NCI-H524 treated with DMSO at 0.1 percent for 48 hours (cell line): ENCODE results near the gene ZNF70.

Experiments used
- DNase-seq: peaks from one replicate; lab custom pipeline; 2025; lab: John Stamatoyannopoulos, UW

The ZNF70 gene

DNA sequence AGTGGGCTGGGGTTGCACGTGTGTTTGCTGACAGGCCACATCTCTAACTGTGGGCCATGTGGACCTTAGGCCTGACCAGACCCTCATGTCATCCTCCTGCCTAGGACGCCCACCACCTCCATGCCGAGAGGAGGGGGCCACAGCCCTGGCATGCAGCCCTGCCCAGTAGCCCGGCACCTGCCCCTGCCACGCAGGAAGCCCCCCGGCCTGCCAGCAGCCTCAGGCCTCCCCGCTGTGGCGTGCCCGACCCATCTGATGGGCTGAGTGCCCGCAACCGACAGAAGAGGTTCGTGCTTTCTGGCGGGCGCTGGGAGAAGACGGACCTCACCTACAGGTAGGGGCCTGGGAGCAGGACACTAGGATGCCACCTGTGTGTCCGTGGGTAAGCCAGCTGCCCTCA is 28.2 kb upstream of the ZNF70 start:
- no peak for DNase-seq

DNA sequence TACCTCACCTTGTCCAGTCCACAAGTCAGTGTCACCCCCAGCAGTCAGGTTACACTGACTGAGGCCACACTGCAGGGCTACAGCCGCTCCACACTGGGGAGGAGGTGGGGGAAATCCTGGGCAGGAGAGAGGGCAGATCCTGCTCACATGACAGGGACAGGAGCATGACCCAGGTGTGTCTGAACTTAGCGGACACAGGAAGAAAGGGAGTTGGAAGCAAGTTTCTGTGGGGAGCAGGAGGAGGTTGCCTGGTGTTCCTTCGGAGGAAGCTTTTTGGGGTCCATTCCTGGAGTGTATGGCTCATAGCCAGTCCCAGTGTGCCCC is 27.6 kb upstream of the ZNF70 start:
- no peak for DNase-seq

DNA sequence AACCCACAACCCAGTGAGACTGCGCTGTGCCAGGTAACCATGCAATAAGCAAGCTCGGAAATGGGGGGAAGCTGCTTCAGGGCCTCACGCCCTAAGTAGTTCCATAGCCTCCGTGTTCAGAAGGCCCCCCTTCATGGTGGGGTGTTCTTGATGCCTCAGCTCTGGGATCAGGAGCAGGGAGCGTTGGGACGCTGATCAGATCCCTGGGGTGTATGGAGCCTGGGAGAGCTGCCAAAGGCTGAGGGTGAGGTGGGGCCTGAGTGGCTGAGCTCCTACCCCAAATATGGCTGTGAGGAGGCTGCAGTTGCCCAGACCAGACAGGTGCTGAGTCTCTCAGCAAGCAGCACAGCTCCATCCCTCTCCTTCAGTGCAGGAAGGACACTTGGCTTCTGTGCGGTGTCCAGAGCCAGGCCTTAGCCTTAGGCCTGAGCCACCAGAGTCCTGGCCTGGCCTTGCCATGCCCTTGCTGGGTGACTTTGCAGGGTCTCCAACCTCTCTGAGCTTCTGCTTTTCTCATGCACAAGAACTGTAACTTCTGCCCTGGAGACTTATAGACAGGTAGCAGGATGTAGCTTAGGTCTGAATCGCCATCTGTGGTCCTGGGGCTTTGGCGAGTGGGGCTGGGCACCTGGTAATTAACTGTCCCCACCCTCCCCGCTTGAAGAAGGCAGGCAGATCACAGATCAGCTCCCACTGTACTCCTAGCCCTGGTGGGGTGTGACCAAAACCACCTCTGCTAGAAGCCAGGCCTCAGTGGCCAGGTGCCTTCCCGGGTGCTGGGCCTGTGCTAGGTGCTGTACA is 27.1 kb upstream of the ZNF70 start:
- no peak for DNase-seq

DNA sequence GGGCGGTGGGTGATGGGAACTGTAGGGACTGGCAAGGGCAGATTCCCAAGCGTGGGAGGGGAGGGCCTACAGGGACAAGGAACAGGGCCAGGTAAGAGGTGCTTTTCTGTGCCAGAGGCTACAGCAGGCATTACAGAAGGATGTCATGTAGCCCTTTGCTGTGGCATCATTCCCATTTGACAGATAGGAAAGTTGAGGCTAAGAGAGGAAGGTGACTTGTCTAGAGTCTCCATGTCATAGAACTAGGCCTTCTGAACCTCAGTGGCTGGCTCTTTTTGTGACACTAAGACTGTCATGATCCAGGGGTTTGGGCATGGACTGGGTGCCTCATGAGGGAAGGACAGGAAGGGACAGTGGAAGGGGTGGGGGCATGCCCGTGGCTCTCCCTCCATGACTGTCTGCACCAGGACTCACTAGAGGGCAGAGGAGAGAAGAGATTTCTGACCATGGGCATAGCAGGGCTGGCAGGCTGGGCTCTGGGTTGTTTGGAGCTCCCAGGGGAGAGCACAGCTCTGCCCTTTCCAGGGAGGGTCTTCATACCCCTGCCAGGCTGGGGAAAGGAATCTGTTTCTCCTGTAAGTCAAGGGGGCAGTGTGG is 25.0 kb upstream of the ZNF70 start:
- DNase-seq, result no peak

DNA sequence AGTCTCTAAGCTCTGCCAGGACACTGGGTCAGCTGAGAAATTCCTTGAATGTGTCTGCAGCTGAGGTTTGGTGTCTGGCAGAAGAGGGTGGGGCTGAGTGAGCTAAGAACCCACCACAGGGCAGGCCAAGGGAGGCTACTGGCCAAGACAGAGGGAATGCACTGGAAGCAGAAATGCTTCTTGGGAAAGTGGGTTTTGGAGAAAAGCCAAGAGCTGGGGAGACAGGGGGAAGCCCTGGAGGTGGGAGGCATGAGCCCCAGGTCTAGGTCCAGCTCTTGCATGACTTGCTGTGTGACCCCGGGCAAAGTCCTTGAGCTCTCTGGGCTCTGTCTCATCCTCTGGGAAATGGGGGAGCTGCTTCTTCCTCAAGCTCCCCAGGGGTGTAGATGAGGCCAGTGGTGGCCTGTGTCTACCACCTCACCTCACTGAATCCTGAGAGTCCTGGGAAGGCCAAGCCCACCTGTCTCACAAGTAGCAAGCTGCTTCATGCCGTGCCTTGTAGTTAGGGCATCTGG is 24.1 kb upstream of the ZNF70 start:
- no peak for DNase-seq

DNA sequence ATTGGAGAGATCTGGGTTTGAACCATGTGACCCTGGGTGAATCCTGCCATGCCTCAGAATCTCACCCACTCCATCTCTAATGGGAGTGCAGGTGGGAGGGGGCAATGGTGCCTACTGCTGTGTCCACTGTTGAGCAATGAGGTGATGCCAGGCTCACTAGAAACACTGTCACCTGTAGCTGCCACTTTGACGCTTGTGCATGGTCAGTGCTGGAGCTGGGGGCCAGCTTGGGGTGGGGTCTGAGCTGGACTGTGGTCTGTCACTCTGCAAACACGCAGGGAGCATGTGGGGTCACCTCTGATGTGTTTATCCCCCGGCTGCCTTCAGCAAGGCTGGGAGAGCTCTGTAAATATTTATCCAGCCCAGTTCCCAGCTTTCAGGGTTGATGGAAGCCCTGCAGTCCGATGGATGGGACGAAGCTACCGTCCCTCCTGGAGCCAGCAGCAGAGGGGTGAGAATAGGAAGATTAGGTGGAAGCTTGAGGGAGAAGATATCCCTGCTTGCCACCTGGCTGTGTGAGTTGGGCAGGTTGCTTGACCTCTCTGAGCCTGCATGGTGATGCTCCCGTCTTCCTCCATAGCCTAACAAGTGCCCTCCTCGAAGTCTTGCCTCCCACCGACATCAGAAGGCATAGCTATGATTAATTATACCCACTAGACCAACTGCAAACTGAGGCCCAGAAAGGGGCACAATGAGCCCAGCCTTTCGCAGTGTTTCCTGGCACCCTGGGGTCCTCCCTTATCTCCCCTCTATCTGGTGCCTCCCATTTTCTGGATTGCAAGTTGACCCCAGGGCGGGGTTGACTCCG is 23.4 kb upstream of the ZNF70 start:
- DNase-seq, result no peak

DNA sequence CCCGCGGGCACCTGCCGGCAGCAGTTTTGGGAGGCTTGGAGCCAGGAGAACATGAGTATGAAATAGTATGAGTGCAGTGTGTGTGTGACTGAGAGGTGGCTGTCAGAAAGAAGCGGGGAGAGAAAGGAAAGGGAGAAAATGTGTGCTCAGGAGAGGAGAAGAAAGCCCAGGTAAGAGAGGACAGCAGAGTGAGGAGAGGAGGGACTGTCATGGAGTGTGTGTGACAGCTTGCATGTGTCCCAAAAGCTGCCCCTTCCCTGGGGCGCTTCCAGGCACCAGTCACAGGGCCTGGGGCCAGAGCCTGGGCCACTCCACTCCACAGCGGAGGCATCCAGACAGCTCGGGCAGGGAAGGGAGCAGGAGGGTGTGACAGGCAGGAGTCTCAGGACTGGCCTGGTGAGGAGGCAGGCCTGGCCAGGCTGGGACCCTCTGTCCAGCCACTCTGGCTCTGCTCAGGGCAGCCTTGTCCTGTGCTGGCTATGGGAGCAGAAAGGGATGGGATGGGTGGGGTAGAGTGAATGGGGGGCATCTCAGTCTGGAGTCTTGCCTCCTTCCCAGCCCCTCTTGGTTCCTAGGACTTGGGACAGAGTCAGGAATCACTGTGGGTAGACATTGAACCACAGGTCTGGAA is 22.7 kb upstream of the ZNF70 start:
- DNase-seq, result no peak

DNA sequence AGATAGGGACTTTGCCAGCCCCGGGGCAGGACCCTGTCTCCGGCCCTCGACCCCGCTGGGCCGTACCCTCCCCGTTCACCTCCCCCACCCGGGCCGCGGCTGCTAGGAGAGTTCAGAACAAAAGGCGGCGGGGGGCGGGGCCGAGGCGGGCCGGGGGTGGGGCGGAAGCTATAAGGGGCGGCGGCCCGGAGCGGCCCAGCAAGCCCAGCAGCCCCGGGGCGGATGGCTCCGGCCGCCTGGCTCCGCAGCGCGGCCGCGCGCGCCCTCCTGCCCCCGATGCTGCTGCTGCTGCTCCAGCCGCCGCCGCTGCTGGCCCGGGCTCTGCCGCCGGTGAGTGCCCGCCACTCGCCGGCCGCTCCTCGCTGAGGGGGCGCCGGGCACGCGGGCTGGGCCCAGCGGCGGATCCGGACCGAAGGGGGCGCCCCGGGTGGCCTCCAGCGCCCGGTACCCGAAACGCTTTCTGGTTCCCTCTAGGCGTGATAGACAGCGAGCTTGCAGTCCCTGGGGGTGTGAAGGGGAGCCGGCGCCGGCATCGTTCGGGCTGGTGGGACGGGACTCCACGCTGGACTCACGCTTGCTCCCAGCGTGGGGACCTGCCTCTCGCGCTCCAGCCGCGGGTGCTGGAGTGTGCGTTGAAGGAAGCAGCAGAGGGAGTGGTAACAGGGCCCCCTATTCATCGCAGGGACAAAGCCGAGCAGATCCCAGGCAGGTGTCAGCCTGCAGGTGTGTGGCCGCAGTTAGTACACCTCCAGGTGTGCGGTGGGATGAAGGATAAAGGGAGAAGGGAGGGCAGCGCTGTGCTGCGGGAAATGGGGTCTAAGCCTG is 21.9 kb upstream of the ZNF70 start, which contains the start of gene MMP11:
Gene MMP11, plus strand, starts transcription at position 201 of the 825 bp plus-strand sequence. Its CDS starts 22 bp downstream, at position 223.
- no peak for DNase-seq

DNA sequence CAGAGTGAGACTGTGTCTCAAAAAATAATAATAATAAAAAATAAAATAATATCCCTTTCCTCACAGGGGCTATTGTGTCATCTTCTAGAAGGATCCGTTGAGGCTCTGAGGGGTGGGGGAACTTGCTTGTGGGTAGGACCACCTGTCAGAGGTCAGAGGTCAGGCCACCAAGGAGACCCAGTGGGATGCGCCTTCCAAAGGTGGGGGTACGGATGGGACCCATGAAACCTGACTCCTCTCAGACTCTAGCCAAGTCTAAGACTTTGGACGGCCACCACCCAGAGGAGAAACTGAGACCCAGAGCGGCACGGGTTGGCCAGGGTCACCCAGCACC is 21.4 kb upstream of the ZNF70 start:
- no peak for DNase-seq

DNA sequence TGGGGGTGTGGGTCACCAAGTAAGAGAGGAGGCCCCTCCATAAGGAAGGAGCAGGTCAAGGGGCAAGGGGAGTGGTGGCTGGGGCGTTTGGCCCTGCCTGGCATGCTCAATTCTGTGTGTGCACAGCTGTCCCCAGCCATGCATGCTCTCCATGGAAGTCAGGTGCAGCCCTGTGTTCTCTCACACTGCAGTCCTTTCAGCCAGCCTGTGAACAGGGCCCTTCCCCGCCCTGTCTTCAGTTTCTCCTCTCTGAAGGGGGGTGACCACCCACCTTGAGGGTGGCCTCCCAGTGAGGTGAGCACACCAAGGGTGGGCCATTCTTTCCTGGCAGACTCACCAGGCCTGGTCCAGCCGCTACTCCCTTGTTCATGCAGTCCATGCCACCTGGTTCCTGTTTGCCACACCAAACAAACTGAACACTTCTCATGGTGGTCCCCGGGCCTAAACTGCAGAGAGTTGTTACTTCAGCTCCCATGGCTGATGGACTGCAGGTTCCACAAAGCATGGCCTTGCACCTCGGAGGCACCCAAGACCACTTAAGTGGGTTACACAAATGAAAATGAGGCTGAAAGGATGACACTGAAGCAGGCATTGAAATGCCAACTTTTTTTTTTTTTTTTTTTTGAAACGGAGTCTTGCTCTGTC is 18.5 kb upstream of the ZNF70 start:
- DNase-seq, result no peak

DNA sequence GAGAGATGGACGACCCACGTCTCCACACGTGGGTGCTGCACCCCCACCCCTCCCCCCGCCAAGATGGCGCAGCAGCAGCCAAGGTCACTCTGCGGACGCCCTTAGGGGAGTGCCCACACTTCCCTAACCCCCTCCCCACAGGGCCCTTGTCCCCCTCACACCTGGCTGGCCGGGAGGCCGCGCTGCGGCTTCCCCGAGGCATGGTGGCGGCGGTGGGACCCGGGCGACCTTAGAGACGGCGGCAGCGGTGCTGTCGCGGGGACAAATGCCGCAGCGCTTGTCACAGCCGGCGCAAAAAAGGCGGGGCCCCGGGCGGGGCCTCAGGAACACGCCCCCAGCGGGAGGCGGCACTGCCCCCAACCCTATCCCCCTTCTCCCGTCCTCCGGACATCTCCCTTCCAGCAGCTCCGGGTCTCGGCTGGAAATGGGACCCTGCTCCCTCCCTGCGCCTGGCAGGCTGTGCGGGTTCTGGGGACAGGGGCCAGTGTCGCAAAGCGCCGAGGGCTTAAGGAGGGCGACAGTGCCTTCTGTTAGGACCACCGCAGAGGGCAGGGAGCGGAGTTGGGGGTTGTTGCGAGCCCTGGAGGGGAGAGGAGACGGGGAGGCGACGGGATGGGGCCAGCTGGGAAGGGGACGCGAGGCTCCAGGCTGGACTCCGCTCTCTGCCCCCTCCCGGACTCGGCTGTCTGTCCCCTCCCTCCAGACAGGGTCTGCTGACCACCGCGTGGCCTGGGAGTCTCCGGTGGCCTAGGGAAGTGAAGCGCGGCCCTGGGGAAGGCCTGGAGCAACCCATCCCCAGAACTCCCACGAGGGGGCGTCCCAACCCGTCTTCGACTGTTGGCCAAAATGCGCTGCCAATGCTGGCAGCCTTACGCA is 17.0 kb upstream of the ZNF70 start, which contains the start of gene CHCHD10:
Gene CHCHD10, minus strand, starts transcription at position 300 of the 876 bp plus-strand sequence. Its CDS starts 98 bp downstream, at position 202.
- peak; percentile 53 for DNase-seq

DNA sequence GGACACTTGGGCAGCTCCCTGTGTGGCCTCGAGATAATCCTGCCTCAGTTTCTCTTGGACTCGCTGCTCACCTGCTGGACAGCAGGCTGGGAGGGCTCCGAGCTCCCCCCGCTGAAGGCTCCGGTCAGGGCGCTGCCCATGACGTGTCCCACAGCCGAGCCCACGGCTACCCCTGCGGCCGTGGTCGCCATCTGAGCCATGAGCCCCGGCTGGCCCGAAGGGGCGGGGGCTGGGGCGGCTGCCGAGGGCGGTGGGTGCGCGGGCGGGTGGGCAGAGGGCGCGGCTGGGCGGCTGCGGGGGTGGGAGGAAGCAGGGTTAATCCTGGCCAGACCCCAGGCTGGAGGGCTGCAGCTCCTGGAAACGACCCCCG is 16.4 kb upstream of the ZNF70 start:
- no peak for DNase-seq

DNA sequence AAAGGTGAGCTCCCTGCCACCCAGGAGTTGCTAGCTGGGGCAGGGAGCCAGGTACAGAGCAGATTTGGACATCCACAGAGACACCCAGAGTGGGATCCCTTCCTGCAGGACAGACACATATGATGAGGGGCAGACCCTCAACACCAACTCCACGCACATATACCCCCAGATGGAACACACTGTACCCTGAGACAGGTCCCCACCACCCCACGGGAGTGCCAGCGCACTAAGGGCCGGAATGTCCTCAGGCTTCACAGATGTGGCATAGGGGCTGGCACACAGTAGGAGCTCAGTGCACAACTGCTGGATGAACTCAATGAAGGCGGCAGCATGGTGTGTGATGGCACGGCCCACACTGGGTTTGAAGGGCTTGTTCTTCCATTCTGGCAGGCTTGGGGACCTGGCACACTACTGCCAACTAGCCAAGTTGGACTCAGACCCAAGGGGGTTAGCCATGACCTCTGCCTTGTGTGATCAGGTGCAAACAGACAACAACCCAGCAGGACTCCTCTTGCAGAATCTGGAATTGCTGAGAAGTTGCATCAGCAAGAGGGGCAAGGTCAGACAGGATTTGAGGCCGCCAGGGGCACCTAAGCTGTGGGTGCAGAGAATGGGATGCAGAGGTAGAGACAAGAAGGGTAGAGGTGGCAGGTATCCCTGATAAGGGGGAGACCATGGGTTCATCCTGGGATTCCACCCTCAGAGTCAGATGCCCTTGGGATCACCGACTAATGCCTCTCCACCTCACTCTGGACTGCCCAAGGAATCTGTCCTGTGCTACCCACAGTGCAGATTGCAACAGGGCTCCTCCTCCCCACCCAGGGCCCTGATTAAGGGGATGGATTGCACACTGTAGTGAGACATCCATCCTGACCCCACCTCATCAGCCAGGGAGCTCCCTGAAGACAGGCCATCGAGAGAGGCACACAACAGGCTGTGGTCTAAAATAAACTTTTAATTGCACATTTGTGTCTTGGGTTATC is 14.3 kb upstream of the ZNF70 start:
- no peak for DNase-seq

DNA sequence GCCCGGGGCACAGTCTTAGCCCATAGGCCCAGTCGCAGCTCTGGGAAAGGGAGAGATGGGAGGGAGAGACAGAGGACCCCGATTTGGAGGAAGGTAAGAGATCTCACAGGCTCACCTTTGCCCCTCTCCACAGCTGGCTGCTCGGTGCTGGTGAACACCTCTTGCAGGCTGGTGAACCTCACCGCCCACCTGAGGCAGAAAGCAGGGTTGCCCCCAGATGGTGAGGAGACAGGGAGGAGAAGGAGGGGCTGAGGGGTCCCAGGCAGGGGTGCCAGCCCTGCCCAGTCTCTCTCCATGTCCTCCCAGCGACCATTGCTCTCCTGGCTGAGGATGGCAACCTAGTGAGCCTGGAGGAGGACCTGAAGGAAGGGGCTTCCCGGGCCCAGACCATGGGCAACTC is 13.0 kb upstream of the ZNF70 start:
- no peak for DNase-seq

DNA sequence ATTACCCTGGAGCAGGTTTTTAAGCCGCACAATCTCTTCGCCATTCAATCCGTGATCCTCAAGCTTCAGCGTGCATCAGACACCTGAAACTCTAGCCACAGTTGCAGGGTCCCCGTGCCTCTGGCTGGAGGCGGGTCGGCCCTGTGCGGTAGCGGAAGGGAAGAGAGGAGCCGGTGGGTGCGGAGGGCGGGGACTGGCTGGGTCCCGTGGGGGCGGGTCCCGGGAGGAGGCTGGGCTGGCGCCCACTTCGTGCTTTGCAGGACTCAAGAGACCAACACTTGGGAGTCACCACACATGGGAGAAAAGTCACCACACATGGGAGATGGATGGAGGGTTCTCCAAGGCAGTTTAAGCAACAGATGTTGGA is 12.7 kb upstream of the ZNF70 start:
- no peak for DNase-seq

DNA sequence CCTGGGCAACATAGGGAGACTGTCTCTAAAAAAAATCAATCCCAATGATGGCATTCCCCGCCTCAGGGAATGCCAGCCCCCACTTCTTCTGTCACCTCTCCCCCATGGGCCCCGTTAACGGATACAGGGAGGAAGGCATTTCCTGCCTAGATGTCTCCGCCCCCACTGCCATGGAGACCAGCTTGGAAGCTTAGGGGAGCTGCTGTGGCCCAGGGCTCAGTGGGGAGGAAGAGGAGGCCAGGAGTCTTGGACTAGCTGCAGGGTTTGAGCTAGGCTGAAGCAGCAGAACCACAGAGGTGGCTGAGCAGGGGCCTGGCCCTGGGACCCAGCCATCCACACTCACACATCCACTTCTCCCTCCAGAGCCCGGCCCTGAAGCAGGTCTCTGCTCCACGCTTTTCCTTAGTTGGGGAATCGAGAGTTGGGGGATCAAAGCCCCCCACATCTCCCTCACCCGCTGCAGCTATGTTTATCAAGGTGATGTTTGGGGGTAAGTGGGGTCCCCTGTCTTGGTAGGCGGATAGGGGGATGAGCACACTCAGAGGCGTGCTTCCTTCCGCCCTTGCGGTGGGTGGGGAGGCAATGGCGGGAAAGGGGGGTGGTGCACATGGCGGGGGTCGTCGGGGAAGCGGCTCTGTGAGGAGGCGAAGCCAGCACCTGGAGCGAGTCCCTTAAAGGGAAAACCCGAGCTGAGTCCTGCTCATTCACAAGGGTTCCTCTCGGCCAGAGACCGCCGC is 12.1 kb upstream of the ZNF70 start, which contains the start of gene C22orf15:
Gene C22orf15, plus strand, starts transcription at position 149 of the 737 bp plus-strand sequence. Its CDS starts 317 bp downstream, at position 466.
- no peak for DNase-seq

DNA sequence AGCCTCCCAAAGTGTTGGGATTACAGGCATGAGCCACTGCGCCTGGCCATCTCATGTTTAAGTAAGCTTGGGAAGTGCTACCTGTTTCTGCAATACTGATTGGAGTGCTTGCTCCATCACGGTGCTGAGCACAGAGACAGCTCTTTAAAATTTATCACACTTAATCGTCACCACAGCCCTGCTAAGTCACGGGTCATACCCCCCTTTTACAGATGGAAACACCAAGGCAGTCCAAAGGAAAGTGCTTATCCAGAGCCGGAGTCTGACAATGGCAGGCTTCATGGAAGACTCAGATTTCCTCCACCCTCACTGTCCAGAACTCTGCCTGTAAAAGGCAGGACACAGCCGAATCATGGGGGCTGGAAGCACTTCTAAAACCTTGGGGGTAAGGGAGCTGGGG is 9.1 kb upstream of the ZNF70 start:
- DNase-seq, result no peak

DNA sequence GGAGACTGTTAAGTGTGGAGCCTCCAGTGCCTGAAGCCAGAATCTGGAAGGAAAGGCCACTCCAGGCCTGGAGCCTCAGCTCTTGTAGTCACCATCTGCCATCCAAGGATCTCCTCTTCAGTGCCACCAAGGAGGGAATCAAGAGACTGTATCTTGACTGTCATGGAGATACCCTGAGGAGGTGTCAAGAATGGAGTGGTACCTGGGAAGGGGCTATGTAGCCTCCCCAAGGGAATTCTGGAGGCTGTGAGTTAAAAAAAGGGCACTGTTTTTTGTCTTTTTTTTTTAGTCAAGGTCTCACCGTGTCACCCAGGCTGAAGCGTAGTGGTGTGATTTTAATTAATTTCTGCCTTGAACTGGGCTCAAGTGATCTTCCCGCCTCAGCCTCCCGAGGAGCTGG is 8.7 kb upstream of the ZNF70 start:
- no peak for DNase-seq
